GM12873 (cell line): ENCODE measurements around the gene ATXN1.
A peak's percentile ranks its signal among the peaks of the same experiment; 100 is the strongest.

Experiments
- CTCF ChIP-seq: IDR thresholded peaks from 2 replicates; pipeline ENCODE4 v1.5.1; 2012; ENCODE audit warnings: low read depth, mild to moderate bottlenecking, moderate library complexity, low read length, control low read depth; ENCODE audit not compliant: insufficient read depth; ENCODE audit errors: missing control alignments

Gene ATXN1

DNA sequence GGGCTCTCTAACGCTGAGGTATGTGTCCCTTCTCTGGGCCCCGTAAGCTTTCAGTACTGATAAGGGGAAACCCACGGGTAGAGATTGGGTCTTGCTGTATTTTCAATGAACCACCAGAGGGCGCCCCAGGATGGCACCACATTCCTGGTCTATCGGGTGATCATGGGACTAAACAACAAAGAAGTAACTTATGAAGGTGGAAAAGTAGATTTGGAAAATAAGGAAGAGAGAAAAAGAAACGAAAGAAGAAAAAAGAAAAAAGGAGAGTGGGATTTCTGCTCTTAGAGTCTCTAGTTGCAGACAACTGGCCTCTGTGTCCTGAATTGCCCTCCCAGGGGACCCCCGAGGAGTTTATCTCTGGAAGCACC, 429.1 kb downstream of the ATXN1 start:
- peak; percentile 83 for TF ChIP-seq CTCF

DNA sequence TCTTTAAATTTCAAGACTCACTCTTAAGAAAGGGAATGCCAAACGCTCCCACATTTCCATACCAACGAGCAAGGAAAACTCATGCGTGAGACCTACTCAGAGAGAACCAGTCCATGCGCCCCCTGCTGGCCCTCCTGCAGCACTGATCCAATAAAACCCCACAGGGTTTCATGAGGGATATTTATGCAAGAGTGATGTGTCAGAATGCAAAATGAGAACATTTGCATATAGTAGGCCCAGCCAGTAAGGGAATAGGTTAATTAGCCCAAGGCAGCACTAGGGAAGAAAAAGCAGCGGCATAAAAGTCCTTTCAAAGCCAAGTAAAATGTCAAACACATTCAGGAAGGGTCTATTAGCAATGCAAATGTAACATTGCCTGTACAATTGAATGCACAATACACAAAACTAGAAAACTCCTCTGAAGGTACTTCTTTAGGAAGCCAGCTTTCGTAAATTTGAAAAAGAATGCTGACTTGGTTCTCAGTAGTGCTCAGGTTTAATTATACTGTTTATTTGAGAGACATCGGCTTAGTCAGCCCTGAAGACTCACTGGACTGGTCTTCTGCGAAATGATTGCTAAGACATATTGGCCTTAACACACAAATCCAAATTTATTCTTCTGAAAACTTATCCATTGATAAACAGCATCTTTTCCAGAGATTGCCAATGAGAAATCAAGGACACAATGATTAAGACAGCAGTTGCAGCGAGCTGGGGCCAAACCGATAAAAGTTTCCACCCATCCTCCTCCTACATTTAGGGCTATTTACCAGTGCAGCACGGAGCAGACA, 429.7 kb downstream of the ATXN1 start:
- TF ChIP-seq CTCF: peak; percentile 91

DNA sequence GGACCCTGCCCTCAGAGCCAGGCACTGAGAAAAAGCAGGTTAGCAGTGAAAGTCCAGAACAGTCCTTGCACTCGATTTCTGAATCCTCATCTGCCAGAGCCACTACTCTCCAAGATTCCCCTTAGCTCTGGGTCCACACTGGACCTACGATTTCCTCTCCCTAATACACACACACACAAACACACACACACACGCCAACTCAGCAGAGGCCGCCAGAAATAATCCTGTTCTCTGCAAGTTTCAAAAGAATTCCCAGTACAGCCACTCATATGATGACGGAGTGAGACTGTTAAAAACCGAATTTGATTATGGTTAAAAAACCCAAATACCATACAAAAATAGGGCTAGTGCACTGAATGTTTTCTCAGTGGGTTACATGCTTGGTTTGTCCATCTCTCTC, 432.0 kb downstream of the ATXN1 start:
- TF ChIP-seq CTCF: no peak

DNA sequence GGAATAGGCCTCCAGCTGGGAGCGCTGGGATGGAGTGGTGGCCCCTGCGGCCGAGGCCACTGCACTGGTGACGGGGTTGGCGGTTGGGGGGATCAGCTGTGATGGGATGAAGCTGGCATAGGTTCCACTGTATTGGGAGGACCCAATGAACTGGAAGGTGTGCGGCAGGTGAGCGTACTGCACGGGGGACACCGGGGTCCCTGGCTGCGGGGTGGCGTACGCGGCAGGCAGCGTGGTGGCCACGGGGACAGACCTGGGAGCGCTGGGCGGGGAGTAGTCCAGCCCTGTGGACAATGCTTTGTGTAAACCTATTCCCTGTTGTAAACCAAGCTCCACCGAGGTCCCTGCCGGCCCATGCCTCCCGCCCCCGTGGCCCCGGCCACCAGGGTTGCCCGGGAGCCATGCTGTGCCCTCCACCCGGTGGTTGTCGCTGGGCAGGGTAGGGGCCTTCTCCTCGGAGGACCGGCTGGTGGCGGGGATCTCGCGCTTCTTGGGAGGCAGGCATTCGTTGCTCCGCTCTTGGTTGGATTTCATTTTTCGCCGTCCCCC, 433.4 kb downstream of the ATXN1 start:
- no peak for TF ChIP-seq CTCF

DNA sequence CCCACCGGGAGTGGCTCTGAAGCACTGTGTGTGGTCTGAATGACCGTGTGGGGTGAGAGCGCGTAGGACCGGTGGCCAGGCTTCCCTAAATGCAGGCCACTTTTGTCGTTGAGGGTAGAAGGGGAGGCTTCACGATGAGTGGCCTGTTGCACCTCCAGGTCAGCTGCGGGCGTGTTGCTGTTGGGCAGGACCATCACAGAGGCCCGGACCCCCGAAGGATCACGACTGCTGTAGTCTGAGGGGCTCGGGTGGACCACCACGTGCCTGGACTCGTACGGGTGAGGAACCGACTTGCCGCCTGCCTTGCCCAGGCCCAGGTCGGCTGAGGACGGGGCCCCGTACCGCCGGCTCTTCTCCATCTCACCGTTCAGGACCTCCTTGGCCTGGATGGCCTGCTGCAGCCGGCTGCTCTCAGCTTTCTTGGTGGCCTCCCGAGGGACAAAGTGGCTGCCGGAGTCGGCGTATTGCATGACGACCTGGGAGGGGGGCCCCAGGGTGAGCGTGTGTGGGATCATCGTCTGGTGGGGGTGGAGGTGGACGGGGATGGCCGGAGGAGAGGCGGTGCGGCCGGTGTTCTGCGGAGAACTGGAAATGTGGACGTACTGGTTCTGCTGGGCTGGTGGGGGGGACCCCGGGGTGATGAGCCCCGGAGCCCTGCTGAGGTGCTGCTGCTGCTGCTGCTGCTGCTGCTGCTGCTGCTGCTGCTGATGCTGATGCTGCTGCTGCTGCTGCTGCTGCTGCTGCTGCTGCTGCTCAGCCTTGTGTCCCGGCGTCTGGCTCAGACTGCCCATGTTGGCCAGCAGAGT, 434.1 kb downstream of the ATXN1 start:
- no peak for TF ChIP-seq CTCF

- no peak for TF ChIP-seq CTCF
Measured at GRCh38 chr6:16326531-16326930, 434.7 kb downstream of the ATXN1 start.

GRCh38 chr6:16324606-16325225, 436.5 kb downstream of the ATXN1 start:
- no peak for TF ChIP-seq CTCF
